ENCODE data around the gene SUCO.
A peak's percentile ranks its signal among the peaks of the same experiment; 100 is the strongest.
"Not testable (repeated sequence)": the region's sequence is repeated elsewhere in the genome, so short reads cannot be mapped to it uniquely, and the experiment has no call there.

Gene SUCO

GRCh38 chr1:172605641-172606040 is 72.7 kb downstream of the SUCO start:
- DNase-seq = no peak

- DNase-seq = no peak
These were observed 74.2 kb downstream of the SUCO start for GRCh38 chr1:172607145-172607544.

- DNase-seq = no peak
These were observed 75.2 kb downstream of the SUCO start for GRCh38 chr1:172608098-172608601.

- DNase-seq = no peak
These were observed 76.6 kb downstream of the SUCO start for GRCh38 chr1:172609528-172609927.

GRCh38 chr1:172612478-172612877 is 79.5 kb downstream of the SUCO start:
- no peak for DNase-seq

GRCh38 chr1:172613294-172613693 is 80.3 kb downstream of the SUCO start:
- DNase-seq = no peak

DNA sequence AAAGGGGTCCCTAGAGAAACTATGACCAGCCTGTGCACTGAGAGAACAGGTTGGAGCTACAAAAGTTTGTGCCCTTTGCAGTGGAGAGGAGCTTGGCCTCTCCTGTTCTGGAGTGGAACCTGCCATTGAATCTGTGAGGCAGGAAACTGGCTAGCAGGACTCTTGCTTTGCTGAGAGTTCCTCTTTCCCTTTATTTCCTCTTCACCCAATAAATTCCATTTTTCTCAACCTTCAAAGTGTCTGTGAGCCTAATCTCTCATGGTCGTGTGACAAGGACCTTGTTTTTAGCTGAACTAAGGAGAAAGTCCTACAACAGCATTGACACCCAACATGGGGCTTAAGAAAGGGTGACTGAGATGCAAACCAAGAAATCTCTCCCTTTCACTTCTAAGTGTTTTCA is 83.2 kb downstream of the SUCO start:
- no peak for DNase-seq

GRCh38 chr1:172616636-172617035 is 83.7 kb downstream of the SUCO start:
- no peak for DNase-seq

GRCh38 chr1:172620603-172621002 is 87.7 kb downstream of the SUCO start:
- DNase-seq = not testable (repeated sequence)

DNA sequence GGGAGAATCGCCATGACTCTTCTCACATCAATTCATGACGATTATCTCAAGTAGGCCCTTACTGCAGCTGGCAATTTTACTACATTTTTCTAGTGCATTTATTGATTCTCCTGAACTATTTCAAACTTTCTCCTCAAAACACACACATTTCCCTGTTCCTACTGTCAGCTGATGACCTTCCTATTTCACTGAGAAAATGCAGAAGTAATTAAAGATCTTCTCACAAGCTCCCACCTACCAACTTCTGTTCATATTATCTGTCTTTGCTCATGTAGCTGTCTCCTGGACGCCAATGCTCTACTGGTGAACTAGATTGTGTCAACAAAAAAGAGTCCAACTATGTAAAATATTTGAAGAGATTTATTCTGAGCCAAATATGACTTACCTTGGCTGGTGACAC is 89.6 kb downstream of the SUCO start:
- no peak for DNase-seq

DNA sequence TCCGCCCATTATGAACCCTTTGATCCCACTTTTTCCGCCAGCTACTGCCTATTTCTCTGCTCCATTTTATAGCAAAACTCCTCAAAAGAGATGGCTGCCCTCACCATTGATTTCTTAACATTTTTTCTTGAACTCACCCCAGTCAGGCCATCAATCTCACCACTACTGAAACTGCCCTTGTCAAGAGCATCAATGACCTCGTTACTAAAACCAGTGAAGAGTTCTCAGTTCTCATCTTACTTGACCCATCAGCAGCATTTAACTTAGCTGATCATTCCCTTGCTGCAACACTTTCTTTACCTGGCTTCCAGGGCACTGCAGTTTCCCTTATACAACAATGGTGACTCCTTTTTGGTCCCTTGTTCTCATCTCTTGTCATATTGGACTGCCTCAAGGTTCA is 90.8 kb downstream of the SUCO start:
- DNase-seq = no peak

- DNase-seq = no peak
These were observed 93.9 kb downstream of the SUCO start for GRCh38 chr1:172626845-172627244.

DNA sequence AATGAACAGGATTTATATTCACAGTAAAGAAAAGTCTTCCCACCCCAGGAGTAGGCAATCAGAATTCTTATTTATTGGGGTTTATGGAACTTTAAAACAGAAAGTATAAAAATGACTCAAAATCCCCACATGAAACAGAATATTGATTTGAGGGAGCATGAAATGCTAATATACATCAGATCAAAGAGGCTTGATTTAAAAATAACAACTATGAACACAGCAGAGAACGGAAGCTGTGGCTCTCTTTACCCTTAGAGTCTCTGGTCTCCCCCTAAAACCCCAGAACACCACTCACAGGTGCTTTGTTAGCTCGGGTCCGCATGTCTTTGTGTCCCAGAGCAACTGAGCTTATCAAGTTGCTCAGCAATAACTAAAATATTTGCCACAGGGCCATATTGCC is 94.8 kb downstream of the SUCO start:
- no peak for DNase-seq

DNA sequence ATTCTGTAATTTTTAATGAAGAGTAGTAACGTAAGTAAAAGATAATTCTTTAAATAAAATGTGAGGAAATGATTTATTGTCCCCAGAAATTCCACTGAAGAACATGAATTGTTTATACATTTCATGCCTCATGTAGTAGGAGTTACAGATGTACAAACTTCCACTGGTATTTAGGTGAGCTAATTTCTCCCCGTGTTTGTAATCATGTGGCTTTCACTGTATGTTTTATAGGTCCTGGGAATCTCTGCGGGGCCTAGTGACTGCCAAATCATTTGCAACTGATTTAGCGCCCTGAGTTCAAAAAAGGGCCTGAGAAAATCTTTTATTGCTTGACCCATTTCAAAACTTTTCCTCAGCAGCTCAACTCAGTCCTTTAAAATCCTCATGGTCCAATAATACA is 95.5 kb downstream of the SUCO start:
- DNase-seq = no peak

GRCh38 chr1:172629170-172629569 is 96.2 kb downstream of the SUCO start:
- no peak for DNase-seq

GRCh38 chr1:172629638-172630037 is 96.7 kb downstream of the SUCO start:
- no peak for DNase-seq

- no peak for DNase-seq
These were observed 97.3 kb downstream of the SUCO start for GRCh38 chr1:172630056-172630818.

DNA sequence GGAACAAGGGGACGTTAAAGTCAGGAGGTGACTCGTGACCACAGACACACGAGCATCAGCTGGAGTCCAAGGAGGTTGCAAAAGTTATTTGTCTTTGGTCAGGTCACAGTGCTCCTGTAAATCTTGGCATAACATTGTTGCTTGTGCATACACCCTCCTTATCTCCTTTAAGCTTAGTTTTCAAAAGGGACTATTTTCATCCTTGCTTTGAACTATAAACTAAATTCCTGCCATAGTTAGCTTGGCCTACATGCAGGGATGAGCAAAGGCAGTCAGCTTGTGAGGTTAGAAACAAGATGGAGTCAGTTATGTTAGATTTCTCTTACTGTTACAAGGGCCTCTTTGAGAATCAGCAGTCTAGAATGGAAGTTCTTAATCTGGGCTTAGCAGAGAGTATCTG is 97.9 kb downstream of the SUCO start:
- DNase-seq = no peak

DNA sequence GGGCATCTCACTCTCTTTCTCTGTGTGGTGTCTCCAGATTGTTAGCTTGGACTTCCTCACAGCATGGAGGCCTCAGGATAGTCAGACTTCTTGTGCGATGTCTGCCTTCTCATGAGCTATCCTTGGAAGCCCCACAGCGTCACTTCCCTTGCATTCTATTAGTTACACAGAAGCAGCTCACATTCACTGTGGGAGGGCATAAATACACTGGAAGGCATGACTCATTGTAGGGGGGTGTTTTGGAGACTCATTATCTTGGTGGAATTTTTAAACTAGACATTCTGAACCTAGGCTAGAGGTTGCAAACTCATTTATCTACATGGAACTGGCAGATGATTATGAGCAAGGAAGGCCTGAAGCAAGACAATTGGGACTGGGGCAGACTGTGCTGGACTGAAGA is 104.6 kb downstream of the SUCO start:
- DNase-seq = peak in 7 of 56 donors; percentile 5 to 35 (median 21)

GRCh38 chr1:172638249-172638648 is 105.3 kb downstream of the SUCO start:
- no peak for DNase-seq

- DNase-seq = no peak
These were observed 106.2 kb downstream of the SUCO start for GRCh38 chr1:172638885-172639831.

DNA sequence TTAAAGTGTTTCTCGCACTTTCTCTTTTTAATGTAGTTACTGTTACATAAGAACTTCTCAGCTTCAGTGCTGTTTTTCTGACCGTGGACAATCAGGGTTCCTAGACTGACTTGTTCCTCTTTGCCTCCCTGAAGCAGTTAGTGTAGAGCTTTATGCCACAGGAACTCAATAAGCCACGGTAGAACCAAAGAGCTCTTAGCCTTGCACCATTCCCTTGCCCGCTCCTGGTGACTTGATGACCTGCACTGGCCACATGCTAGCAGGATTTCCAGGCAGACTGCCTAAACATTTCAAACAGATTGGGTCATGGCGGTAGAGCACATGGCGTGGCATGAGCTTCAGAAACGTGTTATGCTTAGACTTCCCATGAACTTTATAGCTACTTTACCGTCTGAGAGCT is 107.2 kb downstream of the SUCO start:
- no peak for DNase-seq
